Measurements from ENCODE around the gene LCE1E.
A peak's percentile ranks its signal among the peaks of the same experiment; 100 is the strongest.

The LCE1E gene

DNA sequence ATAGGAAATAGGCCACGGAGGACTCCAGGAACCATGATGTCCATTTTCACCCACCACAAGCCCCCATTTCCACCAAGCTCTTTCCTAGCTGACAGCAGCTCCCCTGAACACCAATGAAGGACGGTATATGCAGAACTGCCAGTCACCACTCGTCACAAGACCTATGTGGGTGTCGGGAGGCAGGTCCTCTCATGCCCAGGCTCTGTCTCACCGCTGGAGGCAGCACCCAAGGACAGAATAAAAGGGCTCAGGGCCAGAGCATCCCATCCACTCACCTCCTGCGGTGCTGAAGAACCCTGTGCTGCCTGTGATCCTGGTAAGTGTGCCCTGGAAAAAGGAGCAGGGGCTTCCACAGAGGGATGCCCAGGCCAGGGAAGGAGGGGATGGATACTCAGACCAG, 11.2 kb upstream of the LCE1E start, which contains the start of gene LCE1F:
LCE1F (plus strand) TSS at position 266 of the 400 bp plus-strand sequence. CDS start 1,232 bp downstream, outside the sequence.
- DNase-seq = no peak
- H4K20me1 ChIP-seq (ENCODE audit: insufficient read depth, low read length) = no peaks in the 10 kb centered on the region
- H3K9me2 ChIP-seq (replicated peaks; ENCODE audit: insufficient read depth, low read length) = no peaks in the 10 kb centered on the region
- no peaks in the 10 kb centered on the region for H3K4me1 ChIP-seq (ENCODE audit: low read length)
- H3K4me2 ChIP-seq (ENCODE audit: low read depth, low read length) = no peak within 1 kb of the TSS
- no peak within 1 kb of the TSS for H3K9ac ChIP-seq (ENCODE audit: low read length)
- no peaks in the 10 kb centered on the region for H3F3A ChIP-seq (ENCODE audit: insufficient read depth, low read length)
- TF ChIP-seq EZH2phosphoT487 (IDR thresholded peaks at IDR 0.05; ENCODE audit: low read length) (no peak), EZH2 (optimal IDR thresholded peaks at IDR 0.05; ENCODE audit: low read depth, low read length) (no peak)
- TF ChIP-seq, protein P1, sequence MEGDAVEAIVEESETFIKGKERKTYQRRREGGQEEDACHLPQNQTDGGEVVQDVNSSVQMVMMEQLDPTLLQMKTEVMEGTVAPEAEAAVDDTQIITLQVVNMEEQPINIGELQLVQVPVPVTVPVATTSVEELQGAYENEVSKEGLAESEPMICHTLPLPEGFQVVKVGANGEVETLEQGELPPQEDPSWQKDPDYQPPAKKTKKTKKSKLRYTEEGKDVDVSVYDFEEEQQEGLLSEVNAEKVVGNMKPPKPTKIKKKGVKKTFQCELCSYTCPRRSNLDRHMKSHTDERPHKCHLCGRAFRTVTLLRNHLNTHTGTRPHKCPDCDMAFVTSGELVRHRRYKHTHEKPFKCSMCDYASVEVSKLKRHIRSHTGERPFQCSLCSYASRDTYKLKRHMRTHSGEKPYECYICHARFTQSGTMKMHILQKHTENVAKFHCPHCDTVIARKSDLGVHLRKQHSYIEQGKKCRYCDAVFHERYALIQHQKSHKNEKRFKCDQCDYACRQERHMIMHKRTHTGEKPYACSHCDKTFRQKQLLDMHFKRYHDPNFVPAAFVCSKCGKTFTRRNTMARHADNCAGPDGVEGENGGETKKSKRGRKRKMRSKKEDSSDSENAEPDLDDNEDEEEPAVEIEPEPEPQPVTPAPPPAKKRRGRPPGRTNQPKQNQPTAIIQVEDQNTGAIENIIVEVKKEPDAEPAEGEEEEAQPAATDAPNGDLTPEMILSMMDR (IDR thresholded peaks at IDR 0.05; ENCODE audit: low read length) = no peak
- H3K4me3 ChIP-seq (ENCODE audit: low read length) = no peak within 1 kb of the TSS
- no peaks in the 10 kb centered on the region for H3K27me3 ChIP-seq (replicated peaks; ENCODE audit: insufficient read depth, low read length)
- H2AFZ ChIP-seq (ENCODE audit: low read length) = no peak within 1 kb of the TSS
- H3K27ac ChIP-seq (ENCODE audit: low read length) = no peak within 1 kb of the TSS
- H3K36me3 ChIP-seq (replicated peaks; ENCODE audit: insufficient read depth, low read length) = no peaks in the 10 kb centered on the region
- H3K79me2 ChIP-seq (ENCODE audit: low read length) = no peaks in the 10 kb centered on the region
- H3K9me3 ChIP-seq (replicated peaks; ENCODE audit: insufficient read depth, low read length) = no peaks in the 10 kb centered on the region

DNA sequence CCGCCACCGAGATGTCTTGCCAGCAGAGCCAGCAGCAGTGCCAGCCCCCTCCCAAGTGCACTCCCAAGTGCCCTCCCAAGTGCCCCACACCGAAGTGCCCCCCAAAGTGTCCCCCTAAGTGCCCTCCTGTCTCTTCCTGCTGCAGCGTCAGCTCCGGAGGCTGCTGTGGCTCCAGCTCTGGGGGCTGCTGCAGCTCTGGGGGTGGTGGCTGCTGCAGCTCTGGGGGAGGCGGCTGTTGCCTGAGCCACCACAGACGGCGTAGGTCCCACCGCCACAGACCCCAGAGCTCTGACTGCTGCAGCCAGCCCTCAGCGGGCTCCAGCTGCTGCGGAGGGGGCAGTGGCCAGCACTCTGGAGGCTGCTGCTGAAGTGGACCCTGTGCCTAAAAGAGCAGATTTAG, 9.7 kb upstream of the LCE1E start:
- no peak overlapping the region for H2AFZ ChIP-seq (ENCODE audit: low read length)
- no peak for DNase-seq
- H3K9me3 ChIP-seq (replicated peaks; ENCODE audit: insufficient read depth, low read length) = no peaks in the 10 kb centered on the region
- H3K9ac ChIP-seq (ENCODE audit: low read length) = no peak overlapping the region
- no peaks in the 10 kb centered on the region for H3K36me3 ChIP-seq (replicated peaks; ENCODE audit: insufficient read depth, low read length)
- no peak overlapping the region for H3K27ac ChIP-seq (ENCODE audit: low read length)
- H3K9me2 ChIP-seq (replicated peaks; ENCODE audit: insufficient read depth, low read length) = no peaks in the 10 kb centered on the region
- H3K4me3 ChIP-seq (ENCODE audit: low read length) = no peak overlapping the region
- TF ChIP-seq, protein P1 (IDR thresholded peaks at IDR 0.05; ENCODE audit: low read length) = no peak
- TF ChIP-seq EZH2phosphoT487 (IDR thresholded peaks at IDR 0.05; ENCODE audit: low read length) = no peak
- no peak for TF ChIP-seq EZH2 (optimal IDR thresholded peaks at IDR 0.05; ENCODE audit: low read depth, low read length)
- no peaks in the 10 kb centered on the region for H4K20me1 ChIP-seq (ENCODE audit: insufficient read depth, low read length)
- no peaks in the 10 kb centered on the region for H3K4me1 ChIP-seq (ENCODE audit: low read length)
- H3F3A ChIP-seq (ENCODE audit: insufficient read depth, low read length) = no peaks in the 10 kb centered on the region
- H3K4me2 ChIP-seq (ENCODE audit: low read depth, low read length) = no peak overlapping the region
- no peaks in the 10 kb centered on the region for H3K27me3 ChIP-seq (replicated peaks; ENCODE audit: insufficient read depth, low read length)
- no peaks in the 10 kb centered on the region for H3K79me2 ChIP-seq (ENCODE audit: low read length)

DNA sequence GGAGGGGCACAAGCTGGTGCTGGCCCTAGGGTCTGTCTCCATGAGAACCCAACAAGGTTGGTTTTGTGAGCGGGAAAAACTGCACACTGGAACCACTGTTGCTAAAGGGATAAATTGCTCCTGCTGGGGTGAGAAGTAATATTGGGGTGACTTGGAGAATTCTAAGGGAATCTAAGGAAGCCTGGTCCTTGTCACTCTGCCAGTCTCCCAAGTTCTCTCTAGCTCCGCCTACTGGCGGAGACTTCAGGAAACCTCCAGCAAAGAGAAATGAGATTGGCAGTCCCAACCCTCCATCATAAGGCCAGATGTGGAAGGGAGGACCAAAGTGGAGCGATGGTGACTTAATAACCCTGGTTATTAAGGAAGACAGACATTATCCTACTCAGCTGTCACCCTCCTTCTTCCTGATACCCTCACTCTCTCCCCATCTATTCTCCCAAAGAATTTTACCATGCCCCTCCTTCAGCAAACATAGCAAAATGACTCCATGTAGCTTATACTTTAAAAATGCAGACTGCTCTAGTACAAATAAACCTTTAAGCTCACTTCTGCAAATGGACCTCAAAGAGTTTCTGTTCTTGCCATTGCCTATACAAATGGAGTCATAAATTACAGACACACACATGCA, 8.4 kb upstream of the LCE1E start:
- no peak overlapping the region for H3K4me3 ChIP-seq (ENCODE audit: low read length)
- TF ChIP-seq, protein P1 (IDR thresholded peaks at IDR 0.05; ENCODE audit: low read length) = peak; percentile 54
- TF ChIP-seq EZH2phosphoT487 (IDR thresholded peaks at IDR 0.05; ENCODE audit: low read length) = no peak
- H3K9ac ChIP-seq (ENCODE audit: low read length) = no peak overlapping the region
- H3K9me2 ChIP-seq (replicated peaks; ENCODE audit: insufficient read depth, low read length) = no peaks in the 10 kb centered on the region
- H3K36me3 ChIP-seq (replicated peaks; ENCODE audit: insufficient read depth, low read length) = no peaks in the 10 kb centered on the region
- H3F3A ChIP-seq (ENCODE audit: insufficient read depth, low read length) = no peaks in the 10 kb centered on the region
- peak; percentile 33 for DNase-seq
- H3K9me3 ChIP-seq (replicated peaks; ENCODE audit: insufficient read depth, low read length) = no peaks in the 10 kb centered on the region
- H3K27ac ChIP-seq (ENCODE audit: low read length) = no peak overlapping the region
- no peak overlapping the region for H2AFZ ChIP-seq (ENCODE audit: low read length)
- H3K79me2 ChIP-seq (ENCODE audit: low read length) = no peaks in the 10 kb centered on the region
- H3K27me3 ChIP-seq (replicated peaks; ENCODE audit: insufficient read depth, low read length) = no peaks in the 10 kb centered on the region
- H3K4me2 ChIP-seq (ENCODE audit: low read depth, low read length) = no peak overlapping the region
- H3K4me1 ChIP-seq (ENCODE audit: low read length) = no peaks in the 10 kb centered on the region
- H4K20me1 ChIP-seq (ENCODE audit: insufficient read depth, low read length) = no peaks in the 10 kb centered on the region

Measured in MM.1S (cell line).